H1 (cell line): ENCODE measurements around the gene GLE1. TPM values are rescaled to one million over a fixed set of nuclear protein-coding genes. Genes with fewer than 3 reads are reported as not detected.

ENCODE experiments used
- CTCF ChIA-PET: fragments of 300-600 bp; sonication (Branson Sonifier 250); formaldehyde crosslinking; loops from one replicate; lab custom pipeline; 2021; ENCODE audit not compliant: partially characterized antibody; lab: Charles Lee
- POLR2A ChIA-PET: fragments of 300-600 bp; sonication (Branson Sonifier 250); formaldehyde crosslinking; loops from one replicate; lab custom pipeline; 2021; ENCODE audit warnings: inconsistent platforms; ENCODE audit not compliant: partially characterized antibody; lab: Charles Lee
- DNase-seq, 2 experiments: peaks; one replicate each; pipeline versions ENCODE4 v3.0.0 to v3.0.0-alpha.2; 2010 to 2022; ENCODE audit warnings: low spot score in 2 of 2, low read depth in 1 of 2, mixed read lengths in 1 of 2
- FAIRE-seq: peaks from 2 replicates; lab custom pipeline; 2011; peaks lifted over from hg19 to GRCh38; lab: Jason Lieb, UNC
- H2AFZ ChIP-seq: 2 replicates; pipeline ENCODE4 v1.8.1; 2012; ENCODE audit warnings: low read length, inconsistent platforms
- H2AK5ac ChIP-seq: 2 replicates; pipeline ENCODE4 v1.6.1; 2013; ENCODE audit warnings: low read depth, low read length
- H2BK120ac ChIP-seq: replicated peaks from 2 replicates; pipeline ENCODE3; 2013; ENCODE audit warnings: low read depth, low read length, inconsistent platforms
- H2BK12ac ChIP-seq: 2 replicates; pipeline ENCODE4 v1.6.1; 2013; ENCODE audit warnings: low read depth, low read length
- H2BK15ac ChIP-seq: 2 replicates; pipeline ENCODE4 v1.6.1; 2013; ENCODE audit warnings: low read length
- H2BK20ac ChIP-seq: 2 replicates; pipeline ENCODE4 v1.6.1; 2013; ENCODE audit warnings: low read length
- H2BK5ac ChIP-seq: 2 replicates; pipeline ENCODE4 v1.6.1; 2013; ENCODE audit warnings: low read depth, low read length
- H3K14ac ChIP-seq: 2 replicates; pipeline ENCODE4 v1.6.1; 2013; ENCODE audit warnings: inconsistent platforms; ENCODE audit not compliant: insufficient read length
- H3K18ac ChIP-seq: 2 replicates; pipeline ENCODE4 v1.6.1; 2013; ENCODE audit warnings: low read length; ENCODE audit errors: extremely low read depth
- H3K23ac ChIP-seq: 2 replicates; pipeline ENCODE4 v1.6.1; 2013; ENCODE audit warnings: inconsistent platforms; ENCODE audit not compliant: insufficient read length
- H3K23me2 ChIP-seq: 2 replicates; pipeline ENCODE4 v1.6.1; 2013; ENCODE audit warnings: low read depth, low read length
- H3K27ac ChIP-seq: 2 replicates; pipeline ENCODE4 v1.6.1; 2011; ENCODE audit warnings: low read depth, low read length, inconsistent platforms
- H3K27me3 ChIP-seq, 4 experiments: replicated peaks in 1 of 4; 1 replicate in 1 of 4; 2 replicates in 3 of 4; pipeline versions ENCODE4 v1.6.1 to v1.8.1; 2011 to 2013; ENCODE audit warnings: low read length in 3 of 4, mild to moderate bottlenecking in 3 of 4, inconsistent platforms in 2 of 4, mixed read lengths in 2 of 4, moderate library complexity in 1 of 4; ENCODE audit not compliant: control insufficient read depth in 3 of 4, insufficient read depth in 3 of 4; ENCODE audit errors: extremely low read depth in 1 of 4
- H3K36me3 ChIP-seq, 4 experiments: 2 replicates each; pipeline versions ENCODE4 v1.6.1 to v1.8.1; 2011 to 2013; ENCODE audit warnings: mild to moderate bottlenecking in 4 of 4, low read length in 3 of 4, moderate library complexity in 2 of 4, control low read depth in 1 of 4, inconsistent platforms in 1 of 4; ENCODE audit not compliant: insufficient read depth in 4 of 4, control insufficient read depth in 2 of 4
- H3K4ac ChIP-seq: replicated peaks from 2 replicates; pipeline ENCODE3; 2013; ENCODE audit warnings: low read length, low read depth, mixed read lengths, inconsistent platforms; ENCODE audit not compliant: insufficient read length
- H3K4me1 ChIP-seq, 4 experiments: replicated peaks in 1 of 4; 1 replicate in 1 of 4; 2 replicates in 3 of 4; pipeline versions ENCODE4 v1.6.1 to v1.8.1; 2011 to 2013; ENCODE audit warnings: low read length in 3 of 4, inconsistent platforms in 2 of 4, mixed read lengths in 1 of 4; ENCODE audit not compliant: insufficient read depth in 4 of 4, control insufficient read depth in 3 of 4
- H3K4me2 ChIP-seq, 2 experiments: 2 replicates each; pipeline versions ENCODE4 v1.6.1 to v1.8.1; 2011 to 2013; ENCODE audit warnings: low read depth in 2 of 2, low read length in 2 of 2, control low read depth in 1 of 2, inconsistent platforms in 1 of 2, mild to moderate bottlenecking in 1 of 2; ENCODE audit not compliant: insufficient read depth in 1 of 2
- H3K4me3 ChIP-seq, 4 experiments: fragments of 200-600, 300-600 bp in 1 of 4; sonication (generic), shearing (Covaris generic), sonication (Bioruptor Twin) in 1 of 4; 2 replicates each; pipeline versions ENCODE4 v1.5.1 to v1.8.1; 2011 to 2016; ENCODE audit warnings: low read length in 4 of 4, low read depth in 3 of 4, control low read depth in 2 of 4, inconsistent platforms in 2 of 4, mild to moderate bottlenecking in 2 of 4, mixed read lengths in 1 of 4, moderate library complexity in 1 of 4; ENCODE audit not compliant: insufficient read depth in 2 of 4; ENCODE audit errors: extremely low read depth in 1 of 4
- H3K56ac ChIP-seq: replicated peaks from 2 replicates; pipeline ENCODE3; 2013; ENCODE audit warnings: low read depth, mild to moderate bottlenecking, mixed read lengths, low read length, inconsistent platforms; ENCODE audit not compliant: insufficient read length
- H3K79me1 ChIP-seq: 2 replicates; pipeline ENCODE4 v1.6.1; 2013; ENCODE audit warnings: low read depth, low read length, control low read depth
- H3K79me2 ChIP-seq, 2 experiments: 2 replicates each; pipeline versions ENCODE4 v1.6.1 to v1.8.1; 2012 to 2013; ENCODE audit warnings: low read length in 2 of 2, mild to moderate bottlenecking in 2 of 2, inconsistent platforms in 1 of 2; ENCODE audit not compliant: insufficient read depth in 2 of 2, control insufficient read depth in 1 of 2
- H3K9ac ChIP-seq, 4 experiments: replicated peaks in 1 of 4; 1 replicate in 1 of 4; 2 replicates in 3 of 4; pipeline versions ENCODE4 v1.6.1 to v1.8.1; 2011 to 2013; ENCODE audit warnings: low read depth in 3 of 4, low read length in 3 of 4, control low read depth in 2 of 4, mild to moderate bottlenecking in 2 of 4, moderate library complexity in 2 of 4, inconsistent platforms in 1 of 4; ENCODE audit errors: extremely low read depth in 1 of 4
- H3K9me3 ChIP-seq, 2 experiments: 2 replicates each; pipeline versions ENCODE4 v1.6.1 to v1.8.1; 2012 to 2013; ENCODE audit warnings: mild to moderate bottlenecking in 2 of 2, moderate library complexity in 2 of 2, control low read depth in 1 of 2, inconsistent platforms in 1 of 2, low read depth in 1 of 2, low read length in 1 of 2, mixed read lengths in 1 of 2; ENCODE audit not compliant: insufficient read depth in 2 of 2
- H4K20me1 ChIP-seq, 2 experiments: replicated peaks in 1 of 2; 2 replicates each; pipeline versions ENCODE3 to v1.8.1; 2011 to 2013; ENCODE audit warnings: inconsistent platforms in 2 of 2, low read length in 2 of 2, mild to moderate bottlenecking in 1 of 2; ENCODE audit not compliant: insufficient read depth in 2 of 2, control insufficient read depth in 1 of 2
- H4K5ac ChIP-seq: 2 replicates; pipeline ENCODE4 v1.6.1; 2013; ENCODE audit warnings: low read length, low read depth, mixed read lengths, inconsistent platforms; ENCODE audit not compliant: insufficient read length
- H4K8ac ChIP-seq: 2 replicates; pipeline ENCODE4 v1.8.0; 2013; ENCODE audit warnings: mild to moderate bottlenecking, moderate library complexity, low read length, inconsistent platforms; ENCODE audit not compliant: insufficient read depth; ENCODE audit errors: extremely low read depth
- H4K91ac ChIP-seq: replicated peaks from 2 replicates; pipeline ENCODE3; 2013; ENCODE audit warnings: low read length, mixed read lengths, inconsistent platforms; ENCODE audit not compliant: insufficient read length
- BCL11A ChIP-seq, 2 experiments: IDR thresholded peaks; one replicate each; pipeline ENCODE4 v1.6.1; 2011; ENCODE audit warnings: low read depth in 2 of 2, low read length in 2 of 2, mild to moderate bottlenecking in 2 of 2
- CEBPB ChIP-seq: IDR thresholded peaks from 2 replicates; pipeline ENCODE4 v1.6.1; 2012; ENCODE audit warnings: low read depth, low read length
- HDAC2 ChIP-seq, 2 experiments: fragments of 300-600 bp in 1 of 2; sonication (generic) in 1 of 2; IDR thresholded peaks; 2 replicates each; pipeline ENCODE4 v1.6.1; 2011 to 2012; ENCODE audit warnings: low read depth in 2 of 2, low read length in 2 of 2, mild to moderate bottlenecking in 2 of 2, moderate library complexity in 2 of 2, borderline replicate concordance in 1 of 2, inconsistent platforms in 1 of 2
- JUN ChIP-seq: IDR thresholded peaks from 2 replicates; pipeline ENCODE4 v1.6.1; 2011; ENCODE audit warnings: low read depth, mild to moderate bottlenecking, improper control_type of control experiment, low read length
- PHF8 ChIP-seq: fragments of 200-600 bp; sonication (generic); conservative IDR thresholded peaks from 2 replicates; pipeline ENCODE4 v1.7.1; 2012; ENCODE audit warnings: low read depth, mild to moderate bottlenecking, inconsistent platforms, low read length, moderate library complexity
- POU5F1 ChIP-seq: IDR thresholded peaks from 2 replicates; pipeline ENCODE4 v1.6.1; 2011; ENCODE audit warnings: low read depth, mild to moderate bottlenecking, low read length, moderate library complexity
- RNF2 ChIP-seq: fragments of 200-900, 300-1000 bp; sonication (generic); IDR thresholded peaks from 2 replicates; pipeline ENCODE4 v1.7.1; 2016; ENCODE audit warnings: borderline replicate concordance, low read depth, mild to moderate bottlenecking, antibody characterized with exemption, low read length; ENCODE audit not compliant: poor library complexity, severe bottlenecking; ENCODE audit errors: missing control alignments
- SIRT6 ChIP-seq: IDR thresholded peaks from one replicate; pipeline ENCODE4 v1.7.1; 2012; ENCODE audit warnings: low read length, inconsistent platforms
- TCF12 ChIP-seq: IDR thresholded peaks from 2 replicates; pipeline ENCODE4 v1.6.1; 2011; ENCODE audit warnings: low read depth, mild to moderate bottlenecking, low read length
- TEAD4 ChIP-seq: IDR thresholded peaks from 2 replicates; pipeline ENCODE4 v1.6.1; 2012; ENCODE audit warnings: low read depth, low read length, inconsistent platforms, mixed read lengths
- WGBS, 2 experiments: shearing (Covaris generic) in 1 of 2; methylation state at CpG; one replicate each; pipeline versions ENCODE4 v1.1.6 to v1.1.7; 2013 to 2015; ENCODE audit warnings: low lambda C conversion rate in 2 of 2, mixed read lengths in 2 of 2, inconsistent platforms in 1 of 2, low coverage in 1 of 2, missing lambda C conversion rate in 1 of 2; ENCODE audit not compliant: insufficient replicate concordance in 2 of 2, insufficient coverage in 1 of 2, insufficient read length in 1 of 2; ENCODE audit errors: extremely low coverage in 1 of 2, missing lambda C conversion rate in 1 of 2; 5-methylcytosine and 5-hydroxymethylcytosine counted together
- polyA plus RNA-seq, 7 experiments: library from polyadenylated mRNA; depleted of rRNA in 3 of 7; stranded (reverse) in 5 of 7; unstranded in 2 of 7; fragments of >200 nt in 5 of 7; fragments of 200-250 nt in 2 of 7; gene quantifications; 1 replicate in 5 of 7; 2 replicates in 1 of 7; 4 replicates in 1 of 7; pipeline versions ENCODE4 v1.2.1 to v1.2.3, GENCODE V29; 2011 to 2013; ENCODE audit warnings: missing spikeins in 2 of 7, mixed read lengths in 2 of 7
- total RNA-seq: library from RNA; stranded (reverse); fragmentation: NEBNext Ultra II Directional; extraction: Animal tissue kit (Norgen Biotek cat#: 25700); gene quantifications from 2 replicates; pipeline ENCODE4 v1.2.1, GENCODE V29; 2021
- TF ChIP-seq, protein P1 (sequence below), 3 experiments: IDR thresholded peaks; 1 replicate in 2 of 3; 2 replicates in 1 of 3; pipeline versions ENCODE4 v1.5.1 to v1.6.1; 2011; ENCODE audit warnings: low read length in 3 of 3, mild to moderate bottlenecking in 3 of 3, inconsistent platforms in 2 of 3, low read depth in 1 of 3, moderate library complexity in 1 of 3; ENCODE audit not compliant: insufficient read depth in 1 of 3; ENCODE audit errors: control extremely low read depth in 1 of 3

The GLE1 gene
- total and polyA plus RNA-seq, 2 of the 8 experiments (the other 6 are each of a cell fraction or from before 2014, with no cell fraction given), result 9.6 to 14.9 TPM

DNA sequence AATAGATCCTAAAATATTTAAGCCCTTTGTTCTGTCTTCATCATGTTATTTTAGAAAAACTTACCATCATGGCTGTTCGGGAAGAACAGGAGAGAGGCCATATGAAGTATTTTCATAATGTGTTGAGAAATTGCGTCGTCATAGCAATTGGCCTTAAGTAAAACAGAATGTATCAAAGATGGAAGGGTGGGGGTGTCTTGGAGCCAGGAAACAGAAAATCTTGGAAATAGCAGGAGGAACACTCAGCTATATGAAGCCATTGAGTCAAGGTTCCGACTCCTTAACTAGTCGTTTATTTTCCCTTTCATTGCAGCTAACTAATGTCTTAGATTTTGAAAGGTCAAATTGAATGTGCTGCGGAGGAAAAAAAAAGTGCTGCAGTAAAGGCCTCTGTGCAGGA lies 49.2 kb downstream of the GLE1 start:
- Histone ChIP-seq H3K79me2 (peaks cover 0 to 51% of the 10 kb centered on the region in 2 experiments; a peak in 3 of 4 replicates), H3K9ac (no peak overlapping the region; a peak in 1 of 7 replicates), H3K9me3 (no peaks in the 10 kb centered on the region), H3K4me1 (peaks cover 10 to 19% (median 16%) of the 10 kb centered on the region in 4 experiments), H3K18ac (no peak overlapping the region), H3K23ac (no peak overlapping the region), H4K20me1 (peaks cover 2 to 10% of the 10 kb centered on the region in 2 experiments), H2AFZ (no peak overlapping the region), H3K36me3 (no peaks in the 10 kb centered on the region), H2BK20ac (no peak overlapping the region), H3K56ac (no peak overlapping the region), H3K14ac (no peak overlapping the region), H2BK15ac (no peak overlapping the region), H4K8ac (no peak overlapping the region), H3K4ac (no peak overlapping the region), H3K23me2 (peaks cover 5% of the 10 kb centered on the region), H2AK5ac (no peak overlapping the region), H2BK5ac (no peak overlapping the region), H3K27me3 (peaks cover 0 to 3% (median 0%) of the 10 kb centered on the region in 4 experiments; a peak in 3 of 7 replicates), H2BK120ac (no peak overlapping the region), H3K79me1 (no peaks in the 10 kb centered on the region), H4K91ac (no peak overlapping the region), H4K5ac (no peak overlapping the region), H2BK12ac (no peak overlapping the region), H3K4me3 (peak overlapping the region in 2 of 4 experiments; percentile 93 to 96; a peak in 4 of 8 replicates), H3K27ac (no peak overlapping the region), H3K4me2 (peak overlapping the region; percentile 79 to 82)
- DNase-seq (no peak), FAIRE-seq (no peak)
- WGBS, 2 experiments, result 70% methylated on average over 6 of the region's 6 CpGs; no CpG with 5 or more reads in 1 of the 2 experiments
- CTCF ChIA-PET, result interaction anchor here (0.7 to 1.4 kb wide), 3 partner anchors 13 to 142 kb away, joined by 3 read pairs; no protein-coding TSS in a partner anchor
- POLR2A ChIA-PET, result interaction anchor here (1.1 to 7.2 kb wide), 14 partner anchors 11 to 394 kb away, joined by 3 to 59 read pairs (median 5); partner anchors contain the start of genes GLE1, ODF2 and SET
- TF ChIP-seq SIRT6 (no peak), RNF2 (no peak), CEBPB (no peak), PHF8 (no peak), TEAD4 (no peak), POU5F1 (no peak), HDAC2 (IDR thresholded peaks at IDR 0.05; ENCODE audit: borderline replicate concordance in 1 of 2, low read depth in 2 of 2, low read length in 2 of 2) (no peak), BCL11A (IDR thresholded peaks at IDR 0.05; ENCODE audit: low read depth in 2 of 2, low read length in 2 of 2) (no peak), TCF12 (no peak), JUN (no peak)
- TF ChIP-seq, protein P1, sequence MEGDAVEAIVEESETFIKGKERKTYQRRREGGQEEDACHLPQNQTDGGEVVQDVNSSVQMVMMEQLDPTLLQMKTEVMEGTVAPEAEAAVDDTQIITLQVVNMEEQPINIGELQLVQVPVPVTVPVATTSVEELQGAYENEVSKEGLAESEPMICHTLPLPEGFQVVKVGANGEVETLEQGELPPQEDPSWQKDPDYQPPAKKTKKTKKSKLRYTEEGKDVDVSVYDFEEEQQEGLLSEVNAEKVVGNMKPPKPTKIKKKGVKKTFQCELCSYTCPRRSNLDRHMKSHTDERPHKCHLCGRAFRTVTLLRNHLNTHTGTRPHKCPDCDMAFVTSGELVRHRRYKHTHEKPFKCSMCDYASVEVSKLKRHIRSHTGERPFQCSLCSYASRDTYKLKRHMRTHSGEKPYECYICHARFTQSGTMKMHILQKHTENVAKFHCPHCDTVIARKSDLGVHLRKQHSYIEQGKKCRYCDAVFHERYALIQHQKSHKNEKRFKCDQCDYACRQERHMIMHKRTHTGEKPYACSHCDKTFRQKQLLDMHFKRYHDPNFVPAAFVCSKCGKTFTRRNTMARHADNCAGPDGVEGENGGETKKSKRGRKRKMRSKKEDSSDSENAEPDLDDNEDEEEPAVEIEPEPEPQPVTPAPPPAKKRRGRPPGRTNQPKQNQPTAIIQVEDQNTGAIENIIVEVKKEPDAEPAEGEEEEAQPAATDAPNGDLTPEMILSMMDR (IDR thresholded peaks at IDR 0.05; ENCODE audit: control extremely low read depth in 1 of 3, insufficient read depth in 1 of 3, low read depth in 1 of 3, low read length in 3 of 3), result no peak
